HG02885 (cell line): Measurements from ENCODE around the gene H1-8.
"Not testable (repeated sequence)": the region's sequence is repeated elsewhere in the genome, so short reads cannot be mapped to it uniquely, and the experiment has no call there.

Experiments used
- ATAC-seq: cut with Tn5 transposase; IDR thresholded peaks from one replicate; pipeline ENCODE4 v1.9.1; 2021; ENCODE audit warnings: mild to moderate bottlenecking; ENCODE audit not compliant: unreplicated experiment, poor library complexity

The H1-8 gene

DNA sequence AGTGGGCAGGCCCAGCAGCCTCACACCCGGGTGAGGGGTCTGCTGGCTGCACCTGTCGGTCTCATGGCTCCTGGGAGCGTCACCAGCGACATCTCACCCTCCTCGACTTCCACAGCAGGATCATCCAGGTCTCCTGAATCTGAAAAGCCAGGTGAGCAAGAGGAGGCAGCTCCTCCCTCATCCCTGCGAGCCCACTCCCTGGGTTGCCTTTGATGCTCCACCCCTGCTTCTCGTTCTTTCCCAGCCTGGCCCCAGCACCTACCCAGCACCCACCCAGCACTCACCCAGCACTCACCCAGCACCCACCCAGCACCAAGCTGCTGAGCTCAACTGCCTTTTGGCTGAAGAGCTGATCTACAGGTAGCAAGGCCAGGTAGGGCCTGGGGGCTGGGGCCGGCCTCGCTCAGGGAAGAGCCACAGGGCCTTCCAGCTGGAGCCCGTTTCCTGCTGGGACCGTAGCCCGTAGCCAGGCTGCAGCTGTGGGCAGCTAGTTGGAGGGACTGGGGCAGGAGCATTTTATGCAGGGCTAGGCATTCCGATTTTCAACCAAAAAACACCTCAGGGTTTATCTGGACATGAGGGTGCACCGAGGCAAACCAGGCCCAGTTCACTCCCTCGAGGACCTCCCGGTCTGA, at the start of gene H1-8:
Gene H1-8 (plus strand): TSS at position 20 of the 635 bp plus-strand sequence. CDS start 44 bp downstream, at position 64.
- ATAC-seq: no peak

GRCh38 chr3:129493206-129493605, 49.8 kb upstream of the H1-8 start:
- no peak for ATAC-seq

DNA sequence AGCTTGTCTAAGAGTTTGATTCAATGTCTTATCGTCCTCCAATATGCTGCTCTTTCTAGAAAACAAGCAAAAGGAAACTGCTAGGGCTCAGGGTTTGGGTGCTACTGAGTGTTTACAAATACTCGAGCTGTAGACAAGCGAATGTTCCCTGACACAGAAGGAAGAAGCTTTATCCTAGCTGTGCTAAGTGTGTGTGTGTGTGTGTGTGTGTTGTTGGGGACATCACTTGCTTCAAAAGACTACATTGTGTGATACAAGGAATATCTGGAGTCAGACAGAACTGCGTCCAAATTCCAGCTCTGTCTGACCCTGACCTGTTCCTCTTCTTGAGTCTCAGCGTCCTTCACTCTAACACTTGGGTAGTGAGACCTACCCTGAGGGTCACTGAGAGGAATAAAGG, 48.5 kb upstream of the H1-8 start:
- ATAC-seq: not testable (repeated sequence)

DNA sequence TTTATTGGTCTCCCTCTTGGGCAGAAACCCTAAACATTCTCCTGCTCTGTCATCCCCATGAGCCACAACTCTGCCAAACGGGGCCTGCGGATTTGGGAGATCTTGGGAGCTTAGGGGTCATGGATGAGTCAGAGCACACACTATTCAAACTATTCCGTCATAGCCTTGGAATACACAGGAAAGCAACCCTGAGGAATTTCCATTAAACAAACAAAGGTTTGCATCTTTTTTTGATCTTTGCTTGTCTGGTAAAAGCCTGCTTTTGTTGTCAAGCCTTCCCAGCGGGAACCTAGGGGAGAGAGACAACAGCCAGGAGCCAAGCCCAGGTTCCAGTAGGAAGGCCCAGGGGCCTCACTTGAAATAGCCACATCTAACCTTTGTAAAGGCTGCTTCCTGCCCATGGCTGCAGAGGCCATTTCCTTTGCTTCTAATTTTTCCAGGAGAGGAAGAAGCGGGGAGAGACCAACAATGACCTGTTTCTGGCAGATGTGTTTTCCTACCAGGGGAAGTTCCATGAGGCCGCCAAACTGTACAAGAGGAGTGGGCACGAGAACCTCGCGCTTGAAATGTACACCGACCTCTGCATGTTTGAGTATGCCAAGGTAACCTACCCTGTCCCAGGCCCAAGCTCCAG, 47.9 kb upstream of the H1-8 start:
- not testable (repeated sequence) for ATAC-seq

DNA sequence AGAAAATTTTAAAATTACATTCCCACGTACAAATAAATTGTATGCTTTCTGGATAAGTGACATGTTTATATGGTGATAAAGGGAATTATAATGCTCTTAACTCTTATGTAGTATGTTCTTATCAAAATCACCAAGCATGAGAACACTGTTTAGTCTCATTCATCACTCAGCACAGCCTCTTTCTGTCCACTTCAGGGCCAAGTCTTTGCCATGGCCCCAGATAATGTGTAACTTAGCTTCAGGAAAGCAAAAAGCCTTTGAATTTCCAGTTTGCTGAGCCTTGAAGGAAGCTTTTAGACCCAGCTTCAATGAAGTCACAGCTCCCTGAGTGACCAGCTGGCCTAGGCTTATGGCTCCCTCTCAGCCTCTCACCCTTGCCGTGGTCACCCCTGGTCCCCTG, 45.1 kb upstream of the H1-8 start:
- not testable (repeated sequence) for ATAC-seq

DNA sequence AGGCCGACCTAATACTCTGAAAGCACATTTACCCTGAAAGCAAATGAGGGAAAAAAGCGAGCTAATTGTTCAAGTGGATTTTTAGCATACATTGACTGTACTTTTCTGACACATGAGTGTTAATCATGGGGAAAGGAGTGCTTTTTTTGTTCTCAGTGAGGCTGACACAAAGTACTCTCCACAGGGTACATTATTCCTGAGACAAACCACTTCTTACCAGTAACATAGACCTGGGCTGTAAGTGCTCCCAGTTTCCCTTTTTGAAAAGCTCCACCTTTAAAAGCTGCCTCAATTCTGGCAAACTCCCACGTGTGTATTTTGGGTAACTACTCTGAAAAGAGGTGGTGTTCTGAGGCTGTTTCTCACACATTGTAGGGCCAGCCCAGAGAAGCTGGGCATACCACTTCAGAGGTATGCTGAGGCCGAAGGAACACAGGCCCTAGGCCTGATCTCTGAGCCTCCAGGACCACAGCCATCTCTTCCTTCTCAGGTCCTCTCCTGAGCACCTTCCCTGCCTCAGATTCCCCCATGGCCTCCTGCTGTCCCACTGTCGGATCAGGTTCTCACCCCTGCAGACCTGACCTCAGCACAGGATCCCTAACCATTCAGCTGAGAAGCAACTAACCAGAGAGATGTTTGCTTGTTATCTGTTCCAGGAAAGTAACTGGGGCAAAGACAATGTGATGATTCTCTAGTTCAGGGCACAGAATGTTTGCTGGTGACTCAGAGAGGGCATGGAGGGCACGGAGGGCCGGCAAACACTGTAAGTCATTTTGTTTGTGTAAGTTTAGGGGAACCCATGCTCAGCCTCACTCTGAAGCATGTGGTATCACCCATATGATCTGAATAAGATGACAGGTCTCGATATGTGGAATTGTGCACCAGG, 44.1 kb upstream of the H1-8 start:
- not testable (repeated sequence) for ATAC-seq

GRCh38 chr3:129499604-129500333, 43.2 kb upstream of the H1-8 start:
- not testable (repeated sequence) for ATAC-seq

GRCh38 chr3:129500334-129500658, 42.7 kb upstream of the H1-8 start:
- ATAC-seq: no peak

DNA sequence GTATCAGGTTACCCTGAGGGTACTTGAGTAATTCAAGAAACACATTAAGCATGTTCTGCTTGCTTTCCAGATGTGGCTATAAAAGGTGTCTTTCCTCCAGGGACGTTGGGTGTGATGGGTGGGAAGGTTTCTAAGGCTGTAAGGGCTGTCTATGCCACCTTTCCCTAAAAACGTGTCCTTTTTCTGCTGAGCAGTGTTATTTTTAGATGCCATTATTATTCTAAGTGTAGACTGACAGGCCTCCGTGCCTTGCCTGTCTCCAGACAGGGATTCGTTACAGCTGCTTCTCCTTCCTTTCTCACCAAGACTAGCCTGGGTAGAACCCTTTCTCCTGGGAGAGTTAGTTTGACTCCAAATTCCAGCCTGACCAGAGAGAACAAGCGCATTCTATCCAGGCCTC, 41.3 kb upstream of the H1-8 start:
- no peak for ATAC-seq

- no peak for ATAC-seq
Measured at GRCh38 chr3:129502641-129503408, 40.1 kb upstream of the H1-8 start.

DNA sequence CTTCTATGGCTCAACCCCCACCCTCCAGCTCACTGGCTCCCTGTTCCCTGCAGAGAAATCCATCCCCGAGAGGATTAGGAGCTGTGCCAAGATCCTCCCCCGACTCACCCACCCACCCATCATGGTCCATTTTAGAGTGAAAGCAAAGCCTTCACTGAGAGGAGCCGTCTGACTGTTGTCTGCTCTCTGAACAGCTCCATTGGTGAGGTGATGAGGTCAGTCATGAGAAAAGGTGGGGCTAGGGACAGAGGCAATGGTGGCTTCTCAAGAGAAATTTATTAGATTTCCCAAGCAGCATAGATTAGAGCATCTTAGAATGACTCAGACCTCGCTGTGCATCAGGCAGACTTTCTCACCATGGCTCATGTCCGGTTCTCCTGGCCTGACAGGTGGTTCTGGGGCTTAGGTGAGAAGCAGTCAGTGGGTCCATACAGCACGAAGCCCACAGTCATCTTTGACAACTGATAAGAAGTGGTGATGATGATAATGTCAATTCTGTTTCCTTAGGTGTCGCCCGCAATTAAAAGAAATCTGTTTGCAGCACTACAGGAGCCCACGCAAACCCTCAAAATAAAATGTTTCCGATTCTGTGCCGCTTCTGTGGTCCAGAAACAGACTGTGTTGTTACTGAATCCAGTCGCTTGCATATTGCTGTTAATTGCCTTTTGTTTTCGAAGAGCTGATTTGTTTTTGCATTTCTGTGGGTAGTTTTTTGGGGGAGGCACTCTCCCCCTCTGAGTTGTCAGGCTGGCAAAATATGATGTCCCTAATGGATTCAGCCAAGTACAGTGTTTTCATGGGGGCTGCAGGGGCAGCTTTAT, 39.3 kb upstream of the H1-8 start:
- ATAC-seq: no peak

DNA sequence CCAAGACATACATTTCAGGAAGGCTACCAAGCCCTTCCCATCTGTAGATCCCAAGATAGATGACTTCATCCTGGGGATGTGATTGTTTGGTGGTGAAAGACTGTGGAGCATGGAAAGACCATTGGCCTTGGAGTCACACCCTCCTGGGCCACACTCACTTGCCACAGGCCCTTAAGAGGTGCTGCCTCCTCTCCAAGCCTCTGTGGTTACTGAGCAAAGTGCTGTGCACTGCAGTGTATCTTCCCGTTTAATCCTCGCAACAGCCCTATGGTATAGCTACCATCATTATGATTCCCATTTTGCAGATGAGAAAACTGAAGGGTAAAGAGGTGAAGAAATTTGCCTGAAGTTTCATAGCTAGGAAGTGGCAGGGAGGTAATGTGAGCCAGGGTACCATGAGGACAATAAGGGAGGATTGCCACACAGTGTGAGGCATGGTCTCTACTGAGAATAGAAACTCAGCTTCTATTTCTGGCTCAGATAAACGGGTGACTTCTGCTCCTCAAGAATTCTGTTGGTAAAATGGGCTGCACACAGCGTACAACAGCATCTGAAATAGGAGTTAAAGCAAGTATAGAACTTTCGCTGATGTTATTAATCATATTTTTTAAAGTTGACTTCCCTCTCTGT, 38.4 kb upstream of the H1-8 start:
- ATAC-seq: no peak

DNA sequence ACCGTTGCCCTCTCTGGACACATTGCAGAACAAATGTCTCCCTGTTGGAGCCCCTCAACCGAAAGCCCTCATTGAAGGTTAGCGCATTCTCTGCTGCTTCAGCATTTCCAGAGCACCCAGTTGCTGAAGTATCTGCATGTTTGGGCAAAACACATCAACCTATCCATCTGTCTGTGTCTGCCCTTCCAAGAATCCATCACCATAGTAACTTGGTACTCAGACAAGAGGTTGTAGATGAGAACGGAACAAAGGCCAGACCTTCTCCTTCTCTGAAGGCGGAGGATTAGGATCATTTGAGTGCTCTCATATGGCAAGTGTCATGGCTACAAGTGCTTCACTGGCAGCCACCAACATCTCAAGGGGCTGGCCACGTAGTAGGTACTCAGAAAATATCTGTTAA, 37.6 kb upstream of the H1-8 start:
- ATAC-seq: no peak

GRCh38 chr3:129506231-129506742, 36.7 kb upstream of the H1-8 start:
- ATAC-seq: no peak

- ATAC-seq: no peak
Measured at GRCh38 chr3:129507181-129507831, 35.7 kb upstream of the H1-8 start.

DNA sequence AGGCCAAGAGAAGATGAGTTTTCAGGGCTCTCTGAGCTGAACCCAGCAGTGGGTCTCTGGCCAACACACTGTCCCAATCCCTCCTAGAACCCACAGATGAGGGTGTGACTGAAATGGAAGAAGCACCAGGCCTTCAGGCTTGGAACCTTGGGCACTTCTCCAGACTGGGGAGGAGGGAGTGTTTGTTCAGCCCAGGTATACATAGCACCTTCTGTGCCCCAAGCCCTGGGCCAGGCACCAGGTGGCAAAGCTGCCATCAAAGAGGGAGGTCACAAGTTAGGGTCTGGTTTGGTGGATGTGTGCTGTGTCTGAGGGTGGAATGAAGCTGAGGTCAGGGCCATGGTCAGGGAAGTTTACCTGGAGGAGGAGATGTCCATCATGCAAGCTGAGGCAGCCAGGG, 30.4 kb upstream of the H1-8 start:
- no peak for ATAC-seq

DNA sequence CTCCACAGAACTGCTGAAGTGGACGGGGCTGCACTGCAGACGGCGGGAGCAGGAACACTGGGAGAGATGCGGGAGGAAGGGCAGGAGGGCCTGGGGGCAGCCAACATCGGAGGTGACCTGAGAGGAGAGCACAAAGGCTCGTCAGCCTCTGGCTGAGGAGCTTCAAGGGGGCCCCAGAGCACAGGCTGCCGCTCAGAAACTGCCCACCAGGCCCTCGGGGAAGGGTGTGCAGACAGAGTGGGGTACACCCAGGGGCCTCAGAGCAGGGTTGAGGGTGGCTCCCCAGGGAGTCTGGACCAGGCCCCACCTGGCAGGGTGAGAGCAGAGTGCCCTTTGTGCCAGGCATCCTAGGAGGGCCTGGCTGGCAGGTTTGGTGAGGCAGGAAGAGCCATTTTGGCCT, 29.3 kb upstream of the H1-8 start:
- ATAC-seq: no peak

- ATAC-seq: no peak
Measured at GRCh38 chr3:129514110-129514509, 28.9 kb upstream of the H1-8 start.
